Activated naive CD4-positive, alpha-beta T cell treated with anti-CD3 and anti-CD28 coated beads, Interleukin-2, amount 50 U/mL, for 72 hours (primary cell): ENCODE measurements around the gene GAD1. TPM values are rescaled to one million over a fixed set of nuclear protein-coding genes. Genes with fewer than 3 reads are reported as not detected.

Experiments used
- ATAC-seq, 2 donors: fragments of 150-1000 bp; cut with Tn5 transposase; 2 replicates each; pipeline ENCODE4 v1.10.0; 2021; ENCODE audit warnings: mild to moderate bottlenecking in 2 of 2, moderate library complexity in 2 of 2
- DNase-seq, 2 donors: peaks; one replicate each; pipeline ENCODE4 v3.0.0; 2021 to 2022; ENCODE audit warnings: low spot score in 2 of 2
- H3K27ac Mint-ChIP-seq, 2 donors: one replicate each; pipeline ENCODE4 v1.8.0; 2022; ENCODE audit warnings: mild to moderate bottlenecking in 2 of 2, mixed read lengths in 2 of 2
- H3K36me3 Mint-ChIP-seq, 2 donors: one replicate each; pipeline ENCODE4 v1.8.0; 2022; ENCODE audit warnings: mixed read lengths in 2 of 2
- H3K9me3 Mint-ChIP-seq, 2 donors: one replicate each; pipeline ENCODE4 v1.8.0; 2022; ENCODE audit warnings: mixed read lengths in 2 of 2
- total RNA-seq, 2 donors: library from RNA; stranded (reverse); gene quantifications; one replicate each; pipeline ENCODE4 v1.2.3, GENCODE V29; 2022

Gene GAD1
- total RNA-seq, 2 donors from 2014 or later, result 1.9 to 3.1 TPM

- no peak overlapping the region for H3K27ac Mint-ChIP-seq
Measured at GRCh38 chr2:170869036-170869435, 52.3 kb downstream of the GAD1 start.

GRCh38 chr2:170869461-170869860 is 52.8 kb downstream of the GAD1 start:
- H3K9me3 Mint-ChIP-seq, result no peaks in the 10 kb centered on the region
- ATAC-seq, result no peak

More at GRCh38 chr2:170869036-170869435, 52.3 kb downstream of the GAD1 start:
- H3K36me3 Mint-ChIP-seq, result no peaks in the 10 kb centered on the region
- ATAC-seq (no peak), DNase-seq (no peak)
- no peaks in the 10 kb centered on the region for H3K9me3 Mint-ChIP-seq

GRCh38 chr2:170873035-170873692 is 56.5 kb downstream of the GAD1 start:
- peak; percentile 95 to 96 for ATAC-seq
- Mint-ChIP-seq H3K27ac (peak overlapping the region; percentile 47 to 75), H3K36me3 (no peaks in the 10 kb centered on the region), H3K9me3 (no peaks in the 10 kb centered on the region)
- DNase-seq, result peak; percentile 70 to 84

More at GRCh38 chr2:170869461-170869860, 52.8 kb downstream of the GAD1 start:
- no peak for DNase-seq
- no peaks in the 10 kb centered on the region for H3K36me3 Mint-ChIP-seq
- no peak overlapping the region for H3K27ac Mint-ChIP-seq

- Mint-ChIP-seq H3K36me3 (no peaks in the 10 kb centered on the region), H3K27ac (peak overlapping the region in 1 of 2 donors; percentile 41), H3K9me3 (no peaks in the 10 kb centered on the region)
- ATAC-seq, result no peak
- no peak for DNase-seq
Measured at GRCh38 chr2:170878066-170878465, 61.4 kb downstream of the GAD1 start.

GRCh38 chr2:170878505-170878904 is 61.8 kb downstream of the GAD1 start:
- no peak for ATAC-seq
- no peak for DNase-seq
- Mint-ChIP-seq H3K27ac (peak overlapping the region in 1 of 2 donors; percentile 41), H3K36me3 (no peaks in the 10 kb centered on the region), H3K9me3 (no peaks in the 10 kb centered on the region)

GRCh38 chr2:170881840-170882239 is 65.2 kb downstream of the GAD1 start:
- Mint-ChIP-seq H3K36me3 (no peaks in the 10 kb centered on the region), H3K27ac (no peak overlapping the region), H3K9me3 (peaks cover 3 to 5% of the 10 kb centered on the region in 2 donors)
- DNase-seq (no peak), ATAC-seq (no peak)

- ATAC-seq (no peak), DNase-seq (no peak)
- H3K9me3 Mint-ChIP-seq, result peaks cover 3 to 5% of the 10 kb centered on the region in 2 donors
- no peaks in the 10 kb centered on the region for H3K36me3 Mint-ChIP-seq
- no peak overlapping the region for H3K27ac Mint-ChIP-seq
Measured at GRCh38 chr2:170882758-170883157, 66.1 kb downstream of the GAD1 start.

- DNase-seq (no peak), ATAC-seq (no peak)
- H3K9me3 Mint-ChIP-seq, result peaks cover 3 to 5% of the 10 kb centered on the region in 2 donors
- no peaks in the 10 kb centered on the region for H3K36me3 Mint-ChIP-seq
- H3K27ac Mint-ChIP-seq, result no peak overlapping the region
Measured at GRCh38 chr2:170883683-170884082, 67.0 kb downstream of the GAD1 start.

GRCh38 chr2:170885130-170885791 is 68.6 kb downstream of the GAD1 start:
- no peak for ATAC-seq
- peaks cover 3 to 5% of the 10 kb centered on the region in 2 donors for H3K9me3 Mint-ChIP-seq
- H3K27ac Mint-ChIP-seq, result no peak overlapping the region
- no peaks in the 10 kb centered on the region for H3K36me3 Mint-ChIP-seq
- no peak for DNase-seq

GRCh38 chr2:170886386-170886785 is 69.7 kb downstream of the GAD1 start:
- Mint-ChIP-seq H3K27ac (no peak overlapping the region), H3K9me3 (peaks cover 3 to 5% of the 10 kb centered on the region in 2 donors), H3K36me3 (no peaks in the 10 kb centered on the region)
- no peak for ATAC-seq
- no peak for DNase-seq

- ATAC-seq (no peak), DNase-seq (no peak)
- Mint-ChIP-seq H3K27ac (no peak overlapping the region), H3K36me3 (no peaks in the 10 kb centered on the region), H3K9me3 (peaks cover 3 to 5% of the 10 kb centered on the region in 2 donors)
Measured at GRCh38 chr2:170887496-170887895, 70.8 kb downstream of the GAD1 start.

GRCh38 chr2:170887896-170888295 is 71.2 kb downstream of the GAD1 start:
- ATAC-seq, result no peak
- H3K36me3 Mint-ChIP-seq, result no peaks in the 10 kb centered on the region
- H3K27ac Mint-ChIP-seq, result no peak overlapping the region
- no peak for DNase-seq
- peaks cover 3 to 5% of the 10 kb centered on the region in 2 donors for H3K9me3 Mint-ChIP-seq

- DNase-seq (no peak), ATAC-seq (no peak)
- H3K27ac Mint-ChIP-seq, result no peak overlapping the region
- no peaks in the 10 kb centered on the region for H3K9me3 Mint-ChIP-seq
- H3K36me3 Mint-ChIP-seq, result no peaks in the 10 kb centered on the region
Measured at GRCh38 chr2:170891893-170892292, 75.2 kb downstream of the GAD1 start.

- ATAC-seq, result no peak
- Mint-ChIP-seq H3K36me3 (no peaks in the 10 kb centered on the region), H3K27ac (no peak overlapping the region), H3K9me3 (no peaks in the 10 kb centered on the region)
- no peak for DNase-seq
Measured at GRCh38 chr2:170892391-170892951, 75.8 kb downstream of the GAD1 start.

- Mint-ChIP-seq H3K27ac (no peak overlapping the region), H3K36me3 (no peaks in the 10 kb centered on the region), H3K9me3 (no peaks in the 10 kb centered on the region)
- no peak for ATAC-seq
- DNase-seq, result no peak
Measured at GRCh38 chr2:170895023-170895757, 78.5 kb downstream of the GAD1 start.

GRCh38 chr2:170896622-170897021 is 79.9 kb downstream of the GAD1 start:
- no peaks in the 10 kb centered on the region for H3K9me3 Mint-ChIP-seq
- no peak overlapping the region for H3K27ac Mint-ChIP-seq
- DNase-seq (no peak), ATAC-seq (no peak)
- H3K36me3 Mint-ChIP-seq, result no peaks in the 10 kb centered on the region

- Mint-ChIP-seq H3K36me3 (no peaks in the 10 kb centered on the region), H3K27ac (no peak overlapping the region), H3K9me3 (no peaks in the 10 kb centered on the region)
- DNase-seq (no peak), ATAC-seq (no peak)
Measured at GRCh38 chr2:170897108-170897507, 80.4 kb downstream of the GAD1 start.
